Neural cell (in vitro differentiated cells): ENCODE results near the gene NAGLU.

Source experiments
- CTCF ChIP-seq: fragments of 450-650 bp; IDR thresholded peaks from 2 replicates; pipeline ENCODE4 v1.5.1; 2014; ENCODE audit warnings: antibody characterized with exemption, mild to moderate bottlenecking, moderate library complexity; ENCODE audit not compliant: poor library complexity, severe bottlenecking
- EZH2 ChIP-seq: fragments of 200-600, 300-800 bp; shearing (Covaris generic), sonication (generic); IDR thresholded peaks from 2 replicates; pipeline ENCODE4 v1.6.1; 2014; ENCODE audit warnings: antibody characterized with exemption, low read length, borderline replicate concordance, mild to moderate bottlenecking; ENCODE audit not compliant: insufficient read depth, poor library complexity, severe bottlenecking
- RAD21 ChIP-seq: fragments of 450-650 bp; conservative IDR thresholded peaks from 2 replicates; pipeline ENCODE4 v1.6.1; 2014; ENCODE audit warnings: antibody characterized with exemption, mild to moderate bottlenecking, moderate library complexity
- SMC3 ChIP-seq: fragments of 450-650 bp; conservative IDR thresholded peaks from 2 replicates; pipeline ENCODE4 v1.6.1; 2014; ENCODE audit warnings: antibody characterized with exemption, mild to moderate bottlenecking, moderate library complexity; ENCODE audit not compliant: poor library complexity

GRCh38 chr17:42507671-42508070 lies 28.4 kb upstream of the NAGLU start:
- no peak for TF ChIP-seq EZH2
- no peak for TF ChIP-seq RAD21
- no peak for TF ChIP-seq CTCF
- no peak for TF ChIP-seq SMC3
